Measurements from ENCODE around the gene ASCL2. TPM values are rescaled to one million over a fixed set of nuclear protein-coding genes. Genes with fewer than 3 reads are reported as not detected.
A peak's percentile ranks its signal among the peaks of the same experiment; 100 is the strongest.
"Not testable (repeated sequence)": the region's sequence is repeated elsewhere in the genome, so short reads cannot be mapped to it uniquely, and the experiment has no call there.

Gene ASCL2
- total RNA-seq, 1 experiment from 2014 or later = not detected

GRCh38 chr11:2260491-2261364 is 9.7 kb downstream of the ASCL2 start:
- DNase-seq (ENCODE audit: low read depth) = no peak

DNA sequence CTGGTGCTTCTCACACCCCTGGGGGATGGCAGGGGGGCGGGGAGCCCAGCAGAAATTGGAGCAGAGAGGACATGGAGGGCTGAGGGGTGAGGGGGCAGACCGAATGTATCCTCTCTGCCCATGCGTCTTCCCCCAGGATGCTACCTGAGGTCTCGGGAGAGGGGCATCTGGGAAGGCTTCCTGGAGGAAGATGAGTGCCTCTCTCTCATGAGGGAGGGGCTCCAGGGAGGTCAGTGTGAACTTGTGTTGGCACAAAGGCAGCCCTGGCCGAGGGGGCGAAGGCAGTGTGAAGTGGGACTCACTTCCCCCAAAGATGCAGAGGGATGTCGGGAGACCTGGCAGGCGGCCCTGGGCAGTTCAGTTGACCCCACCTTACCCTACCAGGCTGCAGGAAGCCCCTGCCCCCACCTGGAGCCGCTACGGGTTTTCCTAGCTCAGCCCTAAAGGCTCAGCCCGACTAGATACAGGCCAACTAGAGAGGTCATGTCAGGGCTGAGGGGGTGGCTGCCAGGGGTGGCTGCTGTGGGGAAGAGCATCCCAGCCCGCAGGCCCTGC is 10.4 kb downstream of the ASCL2 start:
- no peak for DNase-seq (ENCODE audit: low read depth)

DNA sequence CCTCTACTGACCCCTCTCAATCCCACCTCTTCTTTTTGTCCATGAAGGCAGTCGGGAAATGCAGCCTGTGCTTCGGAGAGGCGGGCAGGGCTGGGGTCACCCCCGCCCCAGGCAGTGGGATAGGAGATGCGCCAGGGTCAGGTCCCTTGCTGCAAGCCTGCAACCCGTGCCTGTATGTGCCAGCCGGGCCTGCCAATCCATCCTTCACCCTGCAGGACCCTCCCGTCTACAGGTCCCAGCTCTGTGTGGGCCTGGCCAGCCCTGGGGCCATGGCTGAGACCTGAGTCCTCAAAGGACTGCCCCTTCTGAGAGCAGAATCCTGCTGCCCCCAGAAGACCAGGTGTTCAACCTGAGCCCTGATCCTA is 10.9 kb downstream of the ASCL2 start:
- DNase-seq (ENCODE audit: low read depth) = no peak

DNA sequence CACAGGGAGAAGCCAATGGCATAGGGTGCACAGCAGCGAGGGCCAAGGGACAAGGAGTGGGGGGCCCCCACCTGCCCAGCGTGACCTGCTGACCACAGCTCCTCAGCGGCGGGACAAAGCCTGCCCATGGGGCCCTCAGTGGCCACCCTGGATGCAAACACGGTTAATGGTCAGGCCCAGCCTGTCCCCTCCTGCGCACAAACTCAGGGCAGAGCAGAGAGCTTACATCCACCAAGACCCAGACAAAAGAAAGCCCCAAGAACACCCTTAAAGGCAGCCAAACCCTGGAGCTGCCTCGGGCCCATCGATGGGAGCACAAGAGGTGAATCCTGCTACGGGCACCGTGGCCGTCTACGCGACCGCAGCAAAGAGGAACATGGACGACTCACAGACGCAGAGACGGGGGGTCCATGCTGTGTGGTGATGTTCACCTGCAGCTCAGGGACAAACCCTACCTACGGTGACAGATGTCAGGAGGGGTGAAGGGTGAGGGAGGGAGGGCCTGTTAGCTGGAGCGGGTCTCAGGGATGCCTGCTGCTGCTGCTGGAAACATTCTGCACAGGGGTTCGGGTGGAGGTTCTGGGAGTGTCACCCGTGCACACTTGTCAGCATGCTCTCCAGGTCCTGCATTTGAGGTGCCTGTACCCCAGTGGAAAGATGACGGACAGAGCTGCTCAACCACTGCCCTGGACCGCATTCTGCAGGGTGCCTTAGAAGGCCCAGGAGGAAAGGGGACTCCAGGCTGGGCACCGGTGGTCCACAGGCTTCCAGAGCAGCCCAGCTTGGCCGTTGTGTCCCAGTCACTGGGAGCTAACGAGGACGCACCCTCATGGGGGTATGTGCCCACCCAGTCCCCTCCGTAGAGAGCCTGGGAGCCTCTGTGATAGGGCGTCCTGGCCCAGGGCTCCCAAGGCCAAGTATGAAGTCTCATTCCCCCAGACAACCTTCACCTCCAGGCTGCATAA is 11.6 kb downstream of the ASCL2 start:
- no peak for DNase-seq (ENCODE audit: low read depth)

GRCh38 chr11:2256951-2257700 is 13.3 kb downstream of the ASCL2 start:
- no peak for DNase-seq (ENCODE audit: low read depth)

DNA sequence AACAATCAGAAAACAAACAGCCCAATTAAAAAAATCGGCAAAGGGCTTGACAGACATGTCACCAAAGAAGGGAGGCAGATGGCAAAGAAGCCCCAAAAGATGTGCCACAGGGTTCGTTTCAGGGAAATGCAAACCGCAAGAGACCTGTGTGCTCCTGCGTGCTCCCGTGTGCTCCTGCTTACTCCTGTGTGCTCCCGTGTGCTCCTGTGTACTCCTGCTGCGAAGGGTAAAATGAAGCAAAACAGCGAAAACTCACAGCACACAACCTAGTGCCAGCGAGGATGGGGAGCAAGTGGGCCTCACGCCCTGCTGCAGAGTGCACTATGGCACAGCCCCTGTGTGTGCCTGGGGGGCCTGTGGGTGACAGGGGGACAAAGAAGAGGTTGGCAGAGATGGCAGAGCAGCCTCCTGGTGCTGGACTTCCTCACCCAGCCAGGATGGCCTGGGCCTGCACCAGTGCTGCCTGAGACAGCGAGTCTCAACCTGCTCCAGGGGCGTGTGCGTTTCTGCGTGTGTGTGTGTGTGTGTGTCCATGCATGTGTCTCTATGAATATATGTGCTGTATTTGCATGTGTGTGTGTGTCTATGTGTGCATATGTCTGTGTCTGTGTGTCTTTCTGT is 14.0 kb downstream of the ASCL2 start:
- DNase-seq (ENCODE audit: low read depth) = no peak

DNA sequence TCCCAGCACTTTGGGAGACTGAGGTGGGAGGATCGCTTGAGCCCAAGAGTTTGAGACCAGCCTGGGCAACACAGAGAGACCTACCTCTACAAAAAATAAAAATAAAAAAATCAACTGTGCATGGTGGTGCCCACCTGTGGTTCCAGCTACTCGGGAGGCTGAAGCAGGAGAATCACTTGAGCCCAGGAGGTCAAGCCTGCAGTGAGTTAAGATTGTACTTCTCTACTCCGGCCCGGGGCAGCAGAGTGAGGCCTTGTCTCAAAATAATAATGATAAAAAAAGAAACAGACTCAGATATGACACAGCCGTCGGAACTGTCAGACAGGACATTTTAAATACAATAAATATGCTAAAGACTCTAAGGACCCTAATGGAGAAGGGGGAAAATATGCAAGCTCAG is 18.4 kb downstream of the ASCL2 start:
- DNase-seq (ENCODE audit: low read depth) = no peak

DNA sequence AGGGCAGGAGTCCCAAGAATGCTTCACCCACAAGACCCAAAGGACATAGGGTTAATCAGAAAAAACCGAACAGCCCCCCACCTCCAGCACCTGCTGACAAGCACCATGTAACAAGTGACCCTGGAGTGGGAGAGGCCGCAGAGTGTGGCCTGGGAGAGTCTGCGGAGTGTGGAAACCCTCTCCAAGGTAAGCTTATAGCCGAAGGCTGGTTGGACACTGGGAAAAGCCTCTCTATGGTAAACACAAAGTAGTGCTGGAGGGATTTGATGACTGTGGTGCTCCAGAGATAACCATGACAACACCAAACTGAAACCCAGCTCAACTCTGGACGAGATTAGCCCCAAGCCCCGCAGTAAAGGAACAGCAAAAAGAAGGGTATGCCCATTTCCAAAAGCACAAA is 19.2 kb downstream of the ASCL2 start:
- no peak for DNase-seq (ENCODE audit: low read depth)

- no peak for DNase-seq (ENCODE audit: low read depth)
These were observed 19.9 kb downstream of the ASCL2 start for GRCh38 chr11:2250485-2250884.

DNA sequence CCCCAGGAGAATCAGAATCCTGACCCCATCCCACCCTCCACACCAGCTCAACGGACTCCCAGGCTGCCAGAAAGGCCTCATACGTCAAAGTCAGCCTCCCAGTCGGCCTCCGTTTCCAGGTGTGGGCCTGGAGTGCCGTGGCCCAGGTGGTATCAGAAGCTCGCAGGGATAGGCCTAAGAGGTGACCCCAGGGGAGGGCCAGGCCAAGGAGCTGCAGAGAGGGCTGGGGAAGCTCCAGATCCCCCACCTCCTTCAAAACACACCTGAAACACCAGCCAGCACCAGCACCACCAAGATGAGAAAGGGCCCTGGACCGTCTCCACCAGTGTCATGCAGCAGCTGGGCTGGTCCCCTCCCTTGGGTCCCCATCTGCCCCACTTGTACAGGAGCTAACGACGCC is 20.3 kb downstream of the ASCL2 start:
- no peak for DNase-seq (ENCODE audit: low read depth)

- no peak for DNase-seq (ENCODE audit: low read depth)
These were observed 21.0 kb downstream of the ASCL2 start for GRCh38 chr11:2249189-2249916.

GRCh38 chr11:2248762-2249161 is 21.6 kb downstream of the ASCL2 start:
- DNase-seq (ENCODE audit: low read depth) = no peak

DNA sequence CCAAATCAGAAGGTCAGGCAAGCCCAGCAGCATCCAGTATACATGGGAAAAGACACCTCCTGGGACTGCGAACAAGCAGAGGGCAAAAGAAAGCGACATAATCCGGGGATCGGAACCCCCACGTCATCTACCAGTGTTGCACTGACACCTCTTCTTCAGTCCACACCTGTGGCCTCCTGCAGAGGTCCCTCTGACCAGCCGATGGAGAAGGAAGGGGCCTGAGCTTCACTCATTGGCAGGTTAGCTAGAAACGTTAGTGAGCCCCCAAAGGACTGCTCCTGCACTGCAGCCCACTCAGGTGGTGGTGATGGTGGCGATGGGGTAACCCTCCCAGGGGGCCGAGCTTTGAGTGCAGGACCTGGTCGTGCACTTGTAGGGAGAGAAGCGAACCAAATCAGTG is 22.1 kb downstream of the ASCL2 start:
- DNase-seq (ENCODE audit: low read depth) = no peak

DNA sequence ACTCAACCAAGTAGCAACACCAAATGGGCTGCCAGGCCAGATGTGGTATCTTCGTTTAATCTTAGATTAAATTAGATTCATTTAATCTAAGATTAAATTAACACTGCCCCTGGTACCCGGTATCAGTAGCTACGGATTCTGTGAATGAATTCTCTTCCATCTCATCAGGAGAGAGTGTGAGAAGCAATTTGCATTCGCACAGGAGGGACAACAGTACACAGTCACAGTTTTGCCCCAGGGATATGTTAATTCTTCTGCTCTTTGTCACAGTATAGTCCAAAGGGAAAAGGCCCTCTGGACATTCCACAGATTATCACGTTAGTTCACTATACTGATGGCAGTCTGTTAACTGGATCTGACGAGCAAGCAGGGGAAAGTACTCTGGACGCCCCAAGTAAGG is 22.9 kb downstream of the ASCL2 start:
- DNase-seq (ENCODE audit: low read depth) = peak; percentile 5

GRCh38 chr11:2240834-2241233 is 29.6 kb downstream of the ASCL2 start:
- no peak for DNase-seq (ENCODE audit: low read depth)

GRCh38 chr11:2237457-2238238 is 32.7 kb downstream of the ASCL2 start:
- no peak for DNase-seq (ENCODE audit: low read depth)

DNA sequence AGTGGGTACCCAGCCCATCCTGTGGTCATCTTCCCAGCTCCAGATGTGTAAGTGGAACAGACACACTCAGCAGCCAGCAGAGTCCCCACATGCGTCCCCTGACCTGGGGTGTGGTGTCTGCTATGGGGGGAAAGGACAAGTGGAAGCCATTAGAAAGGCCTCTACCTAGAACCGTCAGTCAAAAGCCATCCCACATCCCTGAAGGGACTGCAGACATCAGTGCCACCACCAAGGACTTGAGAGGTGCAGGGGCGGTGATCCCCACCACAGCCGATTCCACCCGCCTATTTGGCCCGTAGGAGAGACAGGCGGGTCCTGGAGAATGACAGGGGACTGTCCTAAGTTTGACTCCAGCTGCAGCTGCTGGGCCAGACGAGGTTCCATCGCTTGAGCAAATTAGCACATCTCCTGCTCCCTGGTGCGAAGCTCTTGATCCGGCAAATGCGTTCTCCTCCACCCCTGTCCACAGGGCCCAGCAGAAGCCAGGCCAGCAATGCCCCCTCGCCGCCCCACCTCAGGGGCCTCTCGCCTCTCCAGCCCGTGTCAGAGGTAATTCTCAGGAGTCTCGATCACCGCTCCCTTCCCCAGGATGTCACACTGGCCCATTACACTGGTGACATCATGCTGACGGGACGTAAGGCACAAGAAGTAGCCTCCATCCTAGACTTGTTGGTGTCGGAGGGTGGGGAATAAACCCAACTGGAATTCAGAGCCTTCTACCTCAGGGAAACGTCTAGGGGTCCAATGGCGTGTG is 33.8 kb downstream of the ASCL2 start:
- DNase-seq (ENCODE audit: low read depth) = not testable (repeated sequence)

GRCh38 chr11:2235588-2236326 is 34.6 kb downstream of the ASCL2 start:
- DNase-seq (ENCODE audit: low read depth) = no peak

Measured in M059J (cell line).